Fibroblast of skin of right quadriceps (primary cell): ENCODE data around the gene ULK4.
"Not testable (repeated sequence)": the region's sequence is repeated elsewhere in the genome, so short reads cannot be mapped to it uniquely, and the experiment has no call there.

Experiments used
- DNase-seq: peaks from one replicate; pipeline ENCODE4 v3.0.0-alpha.2; 2013

ULK4 gene

GRCh38 chr3:41961751-41962679 is at the start of gene ULK4:
Gene ULK4, minus strand, starts transcription at chr3:41962103. Its CDS starts 7,344 bp downstream, at chr3:41954759.
- DNase-seq: peak; percentile 100

GRCh38 chr3:42010530-42010929 is 48.6 kb upstream of the ULK4 start:
- DNase-seq: no peak

- no peak for DNase-seq
Observed at GRCh38 chr3:42009456-42009855, 47.6 kb upstream of the ULK4 start.

- no peak for DNase-seq
Observed at GRCh38 chr3:42007785-42008184, 45.9 kb upstream of the ULK4 start.

GRCh38 chr3:42005401-42005800 is 43.5 kb upstream of the ULK4 start:
- no peak for DNase-seq

GRCh38 chr3:42002790-42003189 is 40.9 kb upstream of the ULK4 start:
- no peak for DNase-seq

GRCh38 chr3:42001777-42002176 is 39.9 kb upstream of the ULK4 start:
- DNase-seq: no peak

GRCh38 chr3:41999909-42000308 is 38.0 kb upstream of the ULK4 start:
- no peak for DNase-seq

- peak; percentile 31 for DNase-seq
Observed at GRCh38 chr3:41997702-41998550, 36.0 kb upstream of the ULK4 start.

GRCh38 chr3:41991437-41991836 is 29.5 kb upstream of the ULK4 start:
- DNase-seq: no peak

- no peak for DNase-seq
Observed at GRCh38 chr3:41989518-41989917, 27.6 kb upstream of the ULK4 start.

- no peak for DNase-seq
Observed at GRCh38 chr3:41987627-41988026, 25.7 kb upstream of the ULK4 start.

GRCh38 chr3:41986561-41986960 is 24.7 kb upstream of the ULK4 start:
- DNase-seq: no peak

- no peak for DNase-seq
Observed at GRCh38 chr3:41985018-41985417, 23.1 kb upstream of the ULK4 start.

- not testable (repeated sequence) for DNase-seq
Observed at GRCh38 chr3:41983091-41983490, 21.2 kb upstream of the ULK4 start.

GRCh38 chr3:41977401-41977800 is 15.5 kb upstream of the ULK4 start:
- not testable (repeated sequence) for DNase-seq

GRCh38 chr3:41975416-41976103 is 13.7 kb upstream of the ULK4 start:
- DNase-seq: no peak

GRCh38 chr3:41974223-41974622 is 12.3 kb upstream of the ULK4 start:
- no peak for DNase-seq

- DNase-seq: no peak
Observed at GRCh38 chr3:41972802-41973201, 10.9 kb upstream of the ULK4 start.

- DNase-seq: no peak
Observed at GRCh38 chr3:41966206-41966605, 4.3 kb upstream of the ULK4 start.

- DNase-seq: no peak
Observed at GRCh38 chr3:41963823-41964222, 1.9 kb upstream of the ULK4 start.

GRCh38 chr3:41960826-41961750 is 815 bp downstream of the ULK4 start:
- DNase-seq: peak; percentile 56
